Renal cortex interstitium (tissue), 11 donors: Measurements from ENCODE around the gene LYST. TPM values are rescaled to one million over a fixed set of nuclear protein-coding genes. Genes with fewer than 3 reads are reported as not detected.

ENCODE experiments used
- DNase-seq, 11 donors: peaks; one replicate each; pipeline ENCODE4 v3.0.0-alpha.2; 2013; ENCODE audit warnings: low read depth in 9 of 11, low spot score in 4 of 11; ENCODE audit errors: extremely low read depth in 1 of 11
- polyA plus RNA-seq, 3 donors: library from polyadenylated mRNA; unstranded; fragments of 120-200 nt; gene quantifications; one replicate each; pipeline ENCODE4 v1.2.1, GENCODE V29; 2013; ENCODE audit not compliant: insufficient read length in 3 of 3

Gene LYST
- polyA plus RNA-seq, 3 donors: 10.2 to 13.3 (median 11.1) TPM

DNA sequence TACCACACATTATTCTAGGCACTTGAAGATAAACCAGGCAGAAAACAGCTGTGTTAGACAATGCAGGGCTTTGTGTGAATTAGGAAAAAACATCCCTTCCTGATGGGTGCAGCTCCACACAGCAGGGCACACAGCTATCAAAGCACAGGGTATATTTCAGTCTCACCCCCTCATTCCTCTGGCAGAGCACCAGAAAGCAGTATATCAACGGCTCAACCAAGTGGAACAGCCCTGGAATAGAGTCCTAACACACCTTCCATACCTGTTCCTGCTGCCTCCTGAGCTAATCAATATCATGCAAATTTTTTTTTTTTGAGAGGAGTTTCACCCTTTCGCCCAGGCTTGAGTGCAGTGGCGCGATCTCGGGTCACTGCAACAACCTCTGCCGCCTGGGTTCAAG lies 32.1 kb downstream of the LYST start:
- peak in 5 of 11 donors; percentile 15 to 36 (median 33) for DNase-seq

DNA sequence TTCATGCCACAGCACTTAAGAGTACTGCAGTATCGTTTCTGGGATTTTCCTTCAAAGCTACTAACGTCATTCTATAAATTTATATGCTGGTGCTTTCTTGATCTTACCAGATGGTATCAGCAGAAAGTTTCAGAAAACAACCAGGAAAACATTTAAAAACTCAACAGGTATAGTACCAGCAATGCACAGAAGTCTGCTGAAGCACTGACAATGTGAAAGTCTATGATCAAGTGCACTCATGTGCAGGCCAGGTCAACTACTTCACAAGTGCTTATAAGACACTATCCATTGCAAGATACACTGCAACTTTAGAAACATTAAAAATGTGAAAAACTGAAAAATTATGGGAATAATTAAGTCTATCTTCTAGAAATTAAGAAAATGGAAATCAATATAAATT lies 34.7 kb downstream of the LYST start:
- DNase-seq: no peak

DNA sequence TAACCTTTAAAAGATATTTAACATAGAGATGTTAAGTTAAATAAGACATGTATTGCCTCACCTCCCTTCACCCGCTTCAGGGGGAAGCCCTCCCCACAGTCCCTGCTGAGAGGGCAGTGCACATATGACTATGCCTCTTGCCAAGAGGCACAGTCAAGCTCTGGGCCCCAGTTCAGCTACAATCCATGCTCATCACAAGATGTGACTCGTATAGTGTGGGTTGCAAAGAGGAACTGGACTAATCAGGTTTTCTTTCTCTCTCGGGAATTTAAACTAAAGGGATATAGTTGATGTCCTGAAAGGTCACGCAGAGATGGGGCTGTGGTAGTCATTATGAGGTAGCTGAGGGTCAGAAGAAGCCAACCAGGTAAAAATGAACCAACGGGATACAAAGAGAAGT lies 35.6 kb downstream of the LYST start:
- no peak for DNase-seq

DNA sequence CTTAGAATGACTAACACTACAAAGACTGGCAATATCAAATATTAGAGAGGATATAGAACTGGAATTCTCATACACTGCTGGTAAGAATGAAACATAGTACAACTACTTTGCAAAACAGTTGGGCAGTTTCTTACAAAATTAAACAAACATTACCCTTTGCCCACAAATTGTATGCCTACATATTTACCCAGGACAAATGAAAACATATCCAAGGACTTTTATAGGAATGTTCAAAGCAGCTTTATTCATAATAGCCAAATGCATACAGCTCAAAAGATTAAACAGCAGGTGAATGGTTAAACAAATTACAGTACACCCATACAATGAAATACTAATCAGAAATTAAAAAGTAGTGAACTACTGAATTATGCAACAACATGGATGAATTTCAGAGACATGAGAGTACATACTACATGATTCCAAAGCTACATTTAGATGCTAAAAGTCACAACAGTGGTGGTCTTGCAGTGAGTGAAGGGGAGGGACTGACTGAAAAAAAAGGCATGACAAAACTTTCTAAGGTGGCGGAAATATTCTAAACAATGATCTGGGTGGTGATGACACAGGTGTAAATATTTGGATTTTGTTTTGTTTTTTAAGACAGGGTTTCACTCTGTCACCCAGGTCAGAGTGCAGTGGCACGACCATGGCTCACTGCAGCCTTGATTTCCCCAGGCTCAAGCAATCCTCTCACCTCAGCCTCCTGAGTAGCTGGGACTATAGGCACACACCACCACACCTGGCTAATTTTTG lies 40.4 kb downstream of the LYST start:
- DNase-seq: no peak

DNA sequence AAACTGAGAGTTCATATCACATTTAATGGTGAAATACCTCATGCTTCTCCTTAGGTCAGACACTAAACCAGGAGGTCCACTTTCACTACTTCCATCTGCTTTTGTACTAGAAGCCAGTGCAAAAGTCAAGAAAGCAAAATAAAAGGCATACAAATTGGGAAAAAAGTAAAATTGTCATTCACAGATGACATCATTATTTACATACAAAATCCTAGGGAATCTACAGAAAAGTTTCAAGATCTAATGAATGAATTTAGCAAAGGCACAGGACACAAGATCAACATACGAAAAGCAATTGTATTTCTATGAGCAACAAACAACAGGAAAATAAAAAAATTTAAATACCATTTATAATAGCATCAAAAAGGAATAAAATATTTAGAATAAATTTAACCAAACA lies 41.5 kb downstream of the LYST start:
- DNase-seq: no peak

DNA sequence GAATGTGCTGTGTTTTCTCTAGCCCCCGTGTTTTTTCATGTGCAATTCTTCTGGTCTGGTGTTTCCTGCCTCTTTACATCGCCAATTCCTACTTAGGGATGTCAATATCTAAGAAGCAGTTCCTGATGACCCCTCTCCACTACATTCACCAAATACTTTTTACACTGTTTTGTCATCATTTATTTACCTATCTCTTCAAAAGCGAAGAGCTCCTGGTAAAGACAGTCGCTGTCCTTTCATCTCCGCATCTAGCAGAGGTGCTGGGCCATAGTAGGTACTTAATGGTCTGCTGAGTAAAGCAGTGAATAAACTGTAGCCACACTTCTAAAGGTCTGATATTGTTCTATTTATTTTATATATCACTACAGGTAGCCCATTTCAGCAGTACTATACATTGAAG lies 43.0 kb downstream of the LYST start:
- DNase-seq: no peak

DNA sequence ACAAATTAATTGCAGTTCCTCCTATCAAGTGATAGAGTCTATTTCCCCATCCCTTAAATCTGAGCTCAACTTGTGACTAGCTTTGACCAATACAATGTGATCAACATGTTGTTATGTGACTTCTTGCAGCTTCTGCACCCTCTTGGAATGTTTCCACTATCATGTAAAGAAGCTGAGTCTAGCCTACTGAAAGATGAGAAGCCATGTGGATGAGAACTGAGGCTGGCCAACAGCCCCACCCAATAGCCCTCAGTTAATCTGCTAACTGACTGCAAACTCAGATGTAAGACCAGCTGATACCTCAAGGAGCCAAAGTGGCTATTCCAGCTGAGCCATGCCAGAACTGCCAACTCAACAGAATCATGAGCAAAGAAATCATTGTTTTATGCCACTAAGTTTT lies 44.0 kb downstream of the LYST start:
- no peak for DNase-seq

DNA sequence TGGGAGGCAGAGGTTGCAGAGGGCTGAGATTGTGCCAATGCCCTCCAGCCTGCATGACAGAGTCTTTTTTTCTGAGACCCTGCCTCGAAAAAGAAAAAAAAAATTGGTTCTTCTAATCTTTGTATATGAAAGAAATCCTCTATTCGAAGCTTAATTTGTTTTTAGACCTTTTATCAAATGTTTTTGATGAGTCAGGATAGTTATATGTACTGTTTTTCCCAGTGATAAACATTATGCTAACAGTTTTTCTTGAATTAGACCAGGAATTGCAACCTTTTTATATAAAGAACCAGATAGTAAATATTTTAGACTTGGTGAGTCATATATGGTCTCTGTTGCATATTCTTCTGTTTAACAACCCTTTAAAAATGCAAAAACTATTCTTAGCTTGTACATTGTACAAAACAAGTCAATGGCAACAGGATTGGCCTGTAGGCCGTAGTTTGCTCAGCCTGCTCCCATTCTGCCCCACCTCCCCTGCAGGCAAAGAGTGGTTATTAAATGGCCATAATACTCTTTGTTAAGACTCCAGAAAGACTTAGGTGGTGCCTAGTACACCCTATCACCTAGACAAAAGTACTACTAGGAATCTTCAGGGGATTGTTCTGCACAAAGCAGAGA lies 45.2 kb downstream of the LYST start:
- DNase-seq: no peak

DNA sequence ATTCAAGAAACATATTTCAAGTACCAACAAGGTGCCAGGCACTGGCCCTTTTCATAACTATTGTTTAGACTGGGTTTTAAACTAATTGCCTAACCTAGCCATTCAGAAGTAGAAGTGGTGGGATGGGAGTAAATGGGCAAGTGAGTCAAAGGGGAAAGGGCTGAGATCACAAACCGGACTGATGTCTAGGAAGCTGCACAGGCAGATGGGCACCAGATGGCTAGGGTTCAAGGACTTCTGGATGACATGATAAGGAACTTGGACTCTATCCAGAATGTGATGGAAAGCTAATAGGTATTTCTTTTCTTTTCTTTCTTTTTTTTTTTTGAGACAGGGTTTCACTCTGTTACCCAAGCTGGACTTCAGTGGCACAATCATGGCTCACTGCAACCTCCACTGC lies 46.6 kb downstream of the LYST start:
- no peak for DNase-seq

DNA sequence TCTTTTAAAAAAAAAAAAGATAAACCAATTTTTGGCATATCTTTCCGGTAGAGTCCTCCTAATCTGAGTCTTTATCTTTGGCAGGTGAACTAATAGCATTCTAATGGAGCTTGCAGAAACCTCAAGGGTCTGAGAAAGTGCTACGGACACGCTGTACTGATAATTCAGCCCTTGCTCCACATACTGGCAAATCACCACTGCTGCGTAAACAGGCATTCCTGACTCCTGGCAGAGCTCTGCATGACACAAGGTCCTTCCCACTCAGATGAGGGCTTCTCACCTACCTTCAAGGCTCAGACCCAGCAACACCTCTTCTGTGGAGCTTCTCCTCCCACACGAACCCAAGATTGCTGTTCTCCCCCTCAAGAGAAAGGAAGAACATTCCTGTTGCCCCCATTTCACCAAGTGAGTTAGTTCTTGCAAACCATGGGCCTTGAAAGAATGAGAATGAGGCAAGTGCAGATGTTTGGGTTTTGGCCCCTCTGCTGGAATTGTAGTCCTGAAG lies 48.0 kb downstream of the LYST start:
- no peak for DNase-seq

DNA sequence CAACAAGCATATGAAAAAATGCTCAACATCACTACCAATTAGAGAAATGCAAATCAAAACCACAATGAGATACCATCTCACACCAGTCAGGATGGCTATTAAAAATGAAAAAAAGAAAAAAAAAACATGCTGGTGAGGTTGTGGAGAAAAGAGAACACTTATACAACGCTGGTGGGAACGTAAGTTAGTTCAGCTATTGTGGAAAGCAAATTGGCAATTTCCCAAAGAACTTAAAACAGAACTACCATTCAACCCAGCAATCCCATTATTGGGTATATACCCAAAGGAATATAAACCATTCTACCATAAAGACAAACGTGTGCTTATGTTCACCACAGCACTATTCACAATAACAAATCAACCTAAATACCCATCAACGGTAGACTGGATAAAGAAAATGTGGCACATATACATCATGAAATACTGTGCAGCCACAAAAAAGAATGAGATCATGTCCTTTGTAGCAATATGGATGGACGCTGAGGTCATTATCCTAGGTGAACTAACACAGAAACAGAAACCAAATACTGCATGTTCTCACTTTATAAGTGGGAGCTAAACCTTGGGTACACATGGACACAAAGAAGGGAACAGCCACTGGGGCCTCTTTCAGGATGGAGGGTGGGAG lies 49.5 kb downstream of the LYST start:
- no peak for DNase-seq

DNA sequence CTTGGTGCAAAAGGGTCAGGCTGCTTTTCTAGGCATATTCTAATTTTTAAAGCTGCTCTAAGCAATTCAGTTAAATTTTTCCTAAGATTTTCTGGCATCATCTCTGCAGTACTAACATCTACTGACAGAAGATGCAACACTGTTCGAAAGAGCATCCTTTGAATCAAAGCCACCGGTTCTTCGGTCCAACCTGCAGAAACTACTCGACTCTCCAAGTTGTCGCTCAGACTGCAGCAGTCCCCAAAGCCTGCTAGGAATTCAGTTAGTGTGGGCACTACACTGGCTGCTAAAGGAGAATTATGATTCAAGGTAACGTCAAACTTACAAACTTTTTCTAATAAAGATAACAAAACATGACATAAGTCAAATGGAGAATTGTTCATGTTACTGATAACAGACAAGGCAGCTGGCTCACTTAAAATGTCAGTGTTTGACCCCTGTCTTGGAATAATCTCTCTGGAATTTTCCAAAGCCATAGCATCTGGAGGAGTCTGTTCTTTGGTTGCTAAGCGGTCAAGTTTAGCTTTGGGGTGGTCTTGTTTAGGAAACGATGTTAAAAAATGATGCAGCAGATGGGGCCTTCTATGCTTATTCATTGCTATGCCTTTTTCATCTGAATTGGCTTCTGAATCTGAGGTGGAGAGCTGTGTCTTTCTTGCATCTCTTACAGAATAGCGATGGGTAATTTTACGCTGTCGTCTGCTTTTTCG lies 56.9 kb downstream of the LYST start:
- DNase-seq: peak in 8 of 11 donors; percentile 26 to 57 (median 48)

DNA sequence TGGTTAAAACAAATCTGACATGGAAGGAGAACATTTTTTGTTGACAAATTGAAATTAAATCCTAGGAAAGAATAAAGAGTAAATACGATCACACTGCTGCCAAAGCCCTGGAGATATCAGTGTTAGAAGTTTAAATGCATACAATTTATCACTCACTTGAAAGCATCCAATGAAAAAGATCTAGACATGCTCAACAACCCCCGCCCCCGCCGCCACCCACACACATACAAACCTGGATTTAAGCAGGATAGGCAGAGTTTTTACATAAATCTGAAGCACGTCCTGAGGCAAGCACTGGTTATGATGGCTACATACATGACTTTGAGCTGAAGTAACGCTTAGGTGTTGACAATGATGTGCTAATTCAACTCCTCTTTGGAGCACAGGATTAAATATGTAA lies 58.5 kb downstream of the LYST start:
- no peak for DNase-seq

DNA sequence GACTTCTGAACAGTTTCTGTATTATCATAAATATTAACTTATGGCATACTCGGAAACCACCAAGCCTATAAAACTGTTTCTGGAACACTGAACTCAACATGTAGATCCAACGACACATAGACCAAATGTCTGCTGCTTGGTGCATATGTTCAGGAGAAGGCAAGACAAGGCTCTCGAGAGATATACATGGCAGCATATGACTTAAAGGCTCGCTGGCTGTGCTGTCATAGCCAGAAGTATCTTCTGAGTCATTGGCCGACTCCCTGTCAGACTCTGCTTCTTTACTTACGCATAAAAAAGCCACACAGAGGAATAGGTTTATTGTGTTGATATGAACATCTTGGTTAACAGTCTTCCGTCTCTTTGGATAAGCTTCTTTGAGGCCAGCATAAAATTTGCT lies 60.6 kb downstream of the LYST start:
- no peak for DNase-seq

DNA sequence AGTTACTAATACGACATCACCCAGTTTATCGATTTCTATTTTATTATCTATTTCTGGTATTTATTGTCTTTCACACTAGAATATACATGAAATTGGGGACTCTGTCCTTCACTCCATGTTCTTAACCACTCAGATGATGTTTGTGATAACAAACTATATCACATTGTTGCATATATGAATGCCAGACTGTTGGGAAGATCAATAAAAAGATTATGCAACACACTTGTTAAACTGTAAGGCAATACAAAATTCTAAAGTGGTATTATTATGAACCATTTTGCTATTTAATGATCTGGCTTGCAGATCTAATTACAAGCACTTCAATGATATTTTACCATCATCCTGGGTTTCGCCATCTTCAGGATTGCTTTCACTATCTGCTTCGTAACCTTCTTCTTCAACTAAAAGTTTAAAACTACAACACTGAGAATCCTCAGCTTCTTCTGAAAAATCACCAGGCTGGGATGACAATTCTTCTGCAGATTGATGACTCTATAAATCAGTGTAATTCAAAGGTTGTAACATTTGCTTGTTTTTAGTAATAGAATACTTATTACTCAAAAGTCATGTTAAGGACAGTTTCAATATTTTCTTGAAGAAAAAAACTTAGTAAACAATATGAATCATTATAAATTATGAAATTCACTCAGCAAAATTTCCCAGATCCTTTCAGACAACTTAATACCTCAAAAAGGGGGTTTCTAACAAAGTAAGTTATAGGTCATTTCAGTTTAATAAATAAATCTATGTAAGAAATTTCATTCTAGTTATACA lies 63.9 kb downstream of the LYST start:
- DNase-seq: no peak

DNA sequence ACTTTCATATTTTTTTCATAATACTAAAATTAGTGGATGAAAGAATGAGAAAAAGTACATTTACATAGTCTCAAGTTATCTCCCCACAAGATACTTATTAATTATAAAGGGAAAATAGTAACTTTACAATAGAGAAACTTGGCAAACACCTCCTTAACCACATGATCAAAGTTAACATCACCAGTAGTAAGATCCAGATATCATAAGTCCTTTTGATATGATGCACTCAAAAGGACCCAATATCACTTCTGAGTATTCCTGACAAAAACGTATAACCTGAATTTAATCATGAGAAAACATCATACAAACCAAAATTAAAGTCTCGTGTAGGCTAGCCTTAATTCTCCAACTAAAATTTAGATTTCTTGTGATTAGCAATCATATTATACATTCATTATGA lies 67.4 kb downstream of the LYST start:
- no peak for DNase-seq

DNA sequence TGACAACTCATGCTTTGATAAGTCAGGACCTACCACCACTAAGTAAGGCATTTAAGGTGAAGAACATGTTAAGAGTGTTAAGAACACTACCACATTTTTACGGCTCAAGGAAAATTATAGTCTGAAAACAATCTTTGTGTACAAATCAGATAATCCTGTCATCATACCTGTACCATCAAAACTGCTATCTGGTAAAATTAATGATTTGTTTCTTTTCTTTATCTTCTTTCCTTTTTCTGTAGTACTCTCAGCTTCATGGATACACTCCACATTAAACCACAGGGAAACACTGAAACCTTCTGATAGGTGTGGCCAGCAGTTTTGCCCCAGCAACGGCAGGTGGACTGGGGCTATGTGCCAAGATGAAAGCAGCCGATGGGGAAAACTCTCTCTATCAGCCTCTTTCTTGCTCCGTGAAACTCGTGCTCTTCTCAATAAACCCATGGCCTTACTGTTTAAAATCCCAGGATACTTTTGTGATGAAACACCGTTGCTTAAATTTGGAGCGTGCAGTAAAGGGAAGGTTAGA lies 75.1 kb downstream of the LYST start:
- DNase-seq: no peak

DNA sequence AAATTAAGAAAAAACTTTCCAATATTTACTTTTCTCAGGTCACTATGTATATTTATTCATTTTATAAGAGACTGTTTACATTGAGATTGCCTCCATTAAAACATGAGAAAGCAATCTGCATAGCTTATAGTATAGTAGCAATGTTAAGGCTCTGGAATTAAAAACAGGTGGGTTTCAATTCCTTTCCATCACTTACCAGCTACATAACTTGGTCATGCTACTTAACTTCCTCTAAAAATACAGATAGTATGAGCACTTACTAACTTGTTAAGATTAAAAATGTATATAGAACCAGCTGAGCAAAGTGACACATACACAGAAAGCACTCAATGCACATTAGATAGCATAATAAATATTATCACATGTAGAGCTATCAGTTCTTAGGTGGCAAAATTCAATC lies 76.6 kb downstream of the LYST start:
- no peak for DNase-seq
